AG09319 (cell line): Measurements from ENCODE around the gene SUMF1.

ENCODE experiments used
- DNase-seq: peaks from one replicate; pipeline ENCODE4 v3.0.0-alpha.2; 2010; ENCODE audit warnings: low read depth; ENCODE audit errors: extremely low read depth
- CTCF ChIP-seq: IDR thresholded peaks from 2 replicates; pipeline ENCODE4 v1.5.1; 2011; ENCODE audit warnings: low read depth, mild to moderate bottlenecking, inconsistent platforms, low read length, moderate library complexity

SUMF1 gene

GRCh38 chr3:4358273-4358672, 108.8 kb downstream of the SUMF1 start:
- no peak for DNase-seq
- no peak for TF ChIP-seq CTCF

GRCh38 chr3:4356546-4357410, 110.3 kb downstream of the SUMF1 start:
- no peak for DNase-seq
- TF ChIP-seq CTCF = no peak

- DNase-seq = no peak
- TF ChIP-seq CTCF = no peak
Observed at GRCh38 chr3:4356220-4356540, 110.9 kb downstream of the SUMF1 start.

GRCh38 chr3:4355401-4356219, 111.5 kb downstream of the SUMF1 start:
- DNase-seq = no peak
- TF ChIP-seq CTCF = no peak

GRCh38 chr3:4351872-4352271, 115.2 kb downstream of the SUMF1 start:
- DNase-seq = no peak
- TF ChIP-seq CTCF = no peak

- no peak for TF ChIP-seq CTCF
- DNase-seq = no peak
Observed at GRCh38 chr3:4351164-4351855, 115.8 kb downstream of the SUMF1 start.

- peak; percentile 32 for DNase-seq
- peak; percentile 69 for TF ChIP-seq CTCF
Observed at GRCh38 chr3:4350789-4351163, 116.3 kb downstream of the SUMF1 start.
